Right atrium auricular region (tissue), 2 donors: ENCODE results near the gene AQP12B. TPM values are rescaled to one million over a fixed set of nuclear protein-coding genes. Genes with fewer than 3 reads are reported as not detected.

ENCODE experiments used
- DNase-seq: peaks from one replicate; pipeline ENCODE4 v3.0.0-alpha.2; 2019; ENCODE audit warnings: low spot score
- H3K27ac ChIP-seq, 2 donors: fragments of 200-600 bp; sonication (generic); 1 replicate in 1 of 2; 2 replicates in 1 of 2; pipeline ENCODE4 v1.5.1; 2016 to 2019
- H3K27me3 ChIP-seq, 2 donors: fragments of 200-600 bp; sonication (generic); one replicate each; pipeline versions ENCODE4 v1.5.1 to v1.6.0; 2017 to 2019
- H3K36me3 ChIP-seq: fragments of 200-600 bp; sonication (generic); one replicate; pipeline ENCODE4 v1.5.1; 2016
- H3K4me1 ChIP-seq, 2 donors: fragments of 200-600 bp; sonication (generic); one replicate each; pipeline versions ENCODE4 v1.5.1 to v1.6.0; 2017 to 2019
- H3K4me3 ChIP-seq, 2 donors: fragments of 200-600 bp; sonication (generic); 1 replicate in 1 of 2; 2 replicates in 1 of 2; pipeline ENCODE4 v1.5.1; 2017 to 2019; ENCODE audit warnings: mild to moderate bottlenecking in 1 of 2, moderate library complexity in 1 of 2
- H3K9me3 ChIP-seq, 2 donors: fragments of 200-600 bp; sonication (generic); one replicate each; pipeline ENCODE4 v1.5.1; 2019
- CTCF ChIP-seq, 2 donors: fragments of 200-600 bp; sonication (generic); IDR thresholded peaks; one replicate each; pipeline ENCODE4 v1.5.1; 2019; ENCODE audit warnings: antibody characterized with exemption in 2 of 2
- total RNA-seq, 2 donors: library from RNA; depleted of rRNA; stranded (reverse); fragments of >200 nt; gene quantifications; one replicate each; pipeline ENCODE4 v1.1.0, GENCODE V29; 2016

Gene AQP12B
- total RNA-seq, 2 donors from 2014 or later = not detected

- Histone ChIP-seq H3K27ac (no peak overlapping the region), H3K9me3 (no peaks in the 10 kb centered on the region), H3K36me3 (no peaks in the 10 kb centered on the region), H3K27me3 (no peaks in the 10 kb centered on the region), H3K4me3 (no peak overlapping the region), H3K4me1 (no peaks in the 10 kb centered on the region)
- TF ChIP-seq CTCF (IDR thresholded peaks at IDR 0.05) = no peak
- DNase-seq = no peak
Measured at GRCh38 chr2:240627736-240628506, 54.8 kb downstream of the AQP12B start.

GRCh38 chr2:240626531-240627300, 56.0 kb downstream of the AQP12B start:
- no peaks in the 10 kb centered on the region for H3K9me3 ChIP-seq
- H3K4me3 ChIP-seq = no peak overlapping the region
- DNase-seq = no peak
- H3K36me3 ChIP-seq = no peaks in the 10 kb centered on the region
- H3K27me3 ChIP-seq = no peaks in the 10 kb centered on the region
- TF ChIP-seq CTCF (IDR thresholded peaks at IDR 0.05) = no peak
- H3K27ac ChIP-seq = no peak overlapping the region
- no peaks in the 10 kb centered on the region for H3K4me1 ChIP-seq

Other genes with a start within 250 kb of the AQP12B start
- gene GPC1, start 247.2 kb downstream of the AQP12B start, total RNA-seq = 100 to 1,000 TPM in 1 of 2 donors, 10 to 100 TPM in 1; 77.4 to 103 TPM
- 1 to 10 TPM; 3.7 to 7.9 TPM for gene ANKMY1, start 124.9 kb downstream of the AQP12B start, total RNA-seq
- gene DUSP28, start 122.5 kb downstream of the AQP12B start, total RNA-seq = 10 to 100 TPM; 12.0 to 17.5 TPM
- 10 to 100 TPM; 62.0 to 76.3 TPM for gene RNPEPL1, start 114.4 kb downstream of the AQP12B start, total RNA-seq
- 10 to 100 TPM; 14.1 to 14.6 TPM for gene CAPN10, start 96.2 kb downstream of the AQP12B start, total RNA-seq
- gene GPR35, start 57.4 kb downstream of the AQP12B start, total RNA-seq = under 1 TPM; 0.56 to 0.86 TPM
- not detected for gene AQP12A, start 9.0 kb upstream of the AQP12B start, total RNA-seq
- 10 to 100 TPM; 41.8 to 43.7 TPM for gene KIF1A, start 137.3 kb upstream of the AQP12B start, total RNA-seq
- gene AGXT, start 185.9 kb upstream of the AQP12B start, total RNA-seq = not detected
- under 1 TPM in 1 of 2 donors, not detected in 1; 0.31 TPM for gene MAB21L4, start 213.3 kb upstream of the AQP12B start, total RNA-seq
- gene CROCC2, start 223.5 kb upstream of the AQP12B start, total RNA-seq = not detected